ENCODE data around the gene ACSL1. TPM values are rescaled to one million over a fixed set of nuclear protein-coding genes. Genes with fewer than 3 reads are reported as not detected.

The ACSL1 gene
- total RNA-seq, 2 experiments from 2014 or later, result 12.4 to 12.5 TPM

GRCh38 chr4:184804621-184805020 is 21.1 kb downstream of the ACSL1 start:
- no peak overlapping the region for H3K4me3 Mint-ChIP-seq
- H3K27me3 Mint-ChIP-seq, result no peaks in the 10 kb centered on the region
- no peaks in the 10 kb centered on the region for H3K9me3 Mint-ChIP-seq
- no peak overlapping the region for H3K4me3 ChIP-seq (ENCODE audit: low read length)
- H3K4me1 ChIP-seq (ENCODE audit: insufficient read depth, low read length), result no peaks in the 10 kb centered on the region
- CTCF ChIA-PET, result no interaction called here
- H3K36me3 ChIP-seq (ENCODE audit: insufficient read depth, low read length), result peaks cover 3% of the 10 kb centered on the region
- no peak overlapping the region for H3K27ac ChIP-seq (ENCODE audit: low read depth in 1 of 2, low read length in 2 of 2)
- H3K27me3 ChIP-seq (ENCODE audit: control insufficient read depth in 1 of 2, insufficient read depth in 2 of 2, low read length in 2 of 2), result no peaks in the 10 kb centered on the region
- ATAC-seq (ENCODE audit: poor library complexity), result no peak
- POLR2A ChIA-PET, result no interaction called here
- intact Hi-C loops (cut with DNase I, micrococcal nuclease), result no loop called here
- TF ChIP-seq CTCF (IDR thresholded peaks at IDR 0.05), result no peak
- peaks cover 16% of the 10 kb centered on the region for H3K36me3 Mint-ChIP-seq (ENCODE audit: low read depth)
- no peaks in the 10 kb centered on the region for H3K9me3 ChIP-seq (ENCODE audit: control insufficient read depth in 1 of 2, insufficient read depth in 1 of 2, low read length in 2 of 2)
- no peak overlapping the region for H3K27ac Mint-ChIP-seq
- DNase-seq, result no peak
- peaks cover 9% of the 10 kb centered on the region for H3K4me1 Mint-ChIP-seq (ENCODE audit: low read depth)

GRCh38 chr4:184803874-184804273 is 21.9 kb downstream of the ACSL1 start:
- TF ChIP-seq CTCF (IDR thresholded peaks at IDR 0.05), result no peak
- Mint-ChIP-seq H3K27ac (no peak overlapping the region), H3K4me1 (ENCODE audit: low read depth) (peaks cover 9% of the 10 kb centered on the region), H3K9me3 (no peaks in the 10 kb centered on the region), H3K36me3 (ENCODE audit: low read depth) (peaks cover 22% of the 10 kb centered on the region), H3K4me3 (no peak overlapping the region), H3K27me3 (no peaks in the 10 kb centered on the region)
- Histone ChIP-seq H3K9me3 (ENCODE audit: control insufficient read depth in 1 of 2, insufficient read depth in 1 of 2, low read length in 2 of 2) (no peaks in the 10 kb centered on the region), H3K4me3 (ENCODE audit: low read length) (no peak overlapping the region), H3K4me1 (ENCODE audit: insufficient read depth, low read length) (no peaks in the 10 kb centered on the region), H3K27ac (ENCODE audit: low read depth in 1 of 2, low read length in 2 of 2) (no peak overlapping the region), H3K36me3 (ENCODE audit: insufficient read depth, low read length) (peaks cover 3% of the 10 kb centered on the region), H3K27me3 (ENCODE audit: control insufficient read depth in 1 of 2, insufficient read depth in 2 of 2, low read length in 2 of 2) (no peaks in the 10 kb centered on the region)
- POLR2A ChIA-PET, result no interaction called here
- CTCF ChIA-PET, result no interaction called here
- intact Hi-C loops (cut with DNase I, micrococcal nuclease), result no loop called here
- ATAC-seq (ENCODE audit: poor library complexity) (no peak), DNase-seq (no peak)

- H3K9me3 Mint-ChIP-seq, result no peaks in the 10 kb centered on the region
- Histone ChIP-seq H3K27me3 (ENCODE audit: control insufficient read depth in 1 of 2, insufficient read depth in 2 of 2, low read length in 2 of 2) (no peaks in the 10 kb centered on the region), H3K4me1 (ENCODE audit: insufficient read depth, low read length) (no peaks in the 10 kb centered on the region), H3K9me3 (ENCODE audit: control insufficient read depth in 1 of 2, insufficient read depth in 1 of 2, low read length in 2 of 2) (no peaks in the 10 kb centered on the region), H3K27ac (ENCODE audit: low read depth in 1 of 2, low read length in 2 of 2) (no peak overlapping the region), H3K4me3 (ENCODE audit: low read length) (no peak overlapping the region), H3K36me3 (ENCODE audit: insufficient read depth, low read length) (peaks cover 5% of the 10 kb centered on the region)
- DNase-seq, result no peak
- CTCF ChIA-PET, result no interaction called here
- H3K27me3 Mint-ChIP-seq, result no peaks in the 10 kb centered on the region
- H3K4me3 Mint-ChIP-seq, result no peak overlapping the region
- intact Hi-C loops (cut with DNase I, micrococcal nuclease), result no loop called here
- TF ChIP-seq CTCF (IDR thresholded peaks at IDR 0.05), result no peak
- peaks cover 25% of the 10 kb centered on the region for H3K36me3 Mint-ChIP-seq (ENCODE audit: low read depth)
- no peak overlapping the region for H3K27ac Mint-ChIP-seq
- H3K4me1 Mint-ChIP-seq (ENCODE audit: low read depth), result peaks cover 9% of the 10 kb centered on the region
- no peak for ATAC-seq (ENCODE audit: poor library complexity)
- POLR2A ChIA-PET, result no interaction called here
These were observed 22.6 kb downstream of the ACSL1 start for GRCh38 chr4:184803133-184803532.
